Uterus (tissue), 4 donors: ENCODE measurements around the gene NXF1. TPM values are rescaled to one million over a fixed set of nuclear protein-coding genes. Genes with fewer than 3 reads are reported as not detected.

Experiments used
- DNase-seq, 2 donors: peaks; one replicate each; pipeline ENCODE4 v3.0.0-alpha.2; 2019 to 2020
- H3K27ac ChIP-seq, 2 donors: fragments of 200-600 bp; sonication (generic); 1 replicate in 1 of 2; 2 replicates in 1 of 2; pipeline ENCODE4 v1.5.1; 2016 to 2018
- H3K27me3 ChIP-seq, 2 donors: fragments of 200-600 bp; sonication (generic); one replicate each; pipeline ENCODE4 v1.5.1; 2018 to 2019; ENCODE audit warnings: control low read depth in 1 of 2
- H3K36me3 ChIP-seq, 2 donors: fragments of 200-600 bp; sonication (generic); one replicate each; pipeline ENCODE4 v1.5.1; 2019; ENCODE audit warnings: control low read depth in 1 of 2
- H3K4me1 ChIP-seq, 2 donors: fragments of 200-600 bp; sonication (generic); one replicate each; pipeline ENCODE4 v1.5.1; 2018 to 2019; ENCODE audit warnings: control low read depth in 1 of 2
- H3K4me3 ChIP-seq, 2 donors: fragments of 200-600 bp; sonication (generic); 1 replicate in 1 of 2; 2 replicates in 1 of 2; pipeline ENCODE4 v1.5.1; 2018 to 2019; ENCODE audit warnings: mild to moderate bottlenecking in 1 of 2
- H3K9me3 ChIP-seq, 2 donors: fragments of 200-600 bp; sonication (generic); one replicate each; pipeline ENCODE4 v1.5.1; 2019; ENCODE audit warnings: control low read depth in 1 of 2
- CTCF ChIP-seq, 4 experiments: fragments of 200-600 bp in 2 of 4; fragments of 450-650 bp in 2 of 4; sonication (generic) in 2 of 4; IDR thresholded peaks; one replicate each; pipeline ENCODE4 v1.5.1; 2016 to 2019; ENCODE audit warnings: antibody characterized with exemption in 4 of 4, mild to moderate bottlenecking in 2 of 4, moderate library complexity in 1 of 4
- POLR2A ChIP-seq, 2 donors: fragments of 450-650 bp; IDR thresholded peaks; one replicate each; pipeline ENCODE4 v1.6.1; 2016; ENCODE audit warnings: antibody characterized with exemption in 2 of 2, mild to moderate bottlenecking in 1 of 2, moderate library complexity in 1 of 2
- intact Hi-C: fragments of 100-400 bp; cut with DNase I; formaldehyde crosslinking; loops from one replicate; pipeline ENCODE4 v1.15.1; 2023; ENCODE audit warnings: low total_unique reads
- total RNA-seq, 4 donors: library from RNA; depleted of rRNA in 3 of 4; stranded (reverse); fragments of >200 nt in 3 of 4; gene quantifications; one replicate each; pipeline versions ENCODE4 v1.1.0 to v1.2.4, GENCODE V29; 2014 to 2023
- donor health status: DM: yes; HTN: yes; CAD: no.

The NXF1 gene
- 10 to 100 TPM; 41.0 to 96.2 (median 50.2) TPM for total RNA-seq

- peak in 3 of 4 experiments; percentile 16 to 39 (median 16) for TF ChIP-seq CTCF (IDR thresholded peaks at IDR 0.05)
- peak; percentile 100 for TF ChIP-seq POLR2A (IDR thresholded peaks at IDR 0.05)
These were observed at the start of gene NXF1 for GRCh38 chr11:62805076-62805892. Gene NXF1 (minus strand): TSS chr11:62805440. CDS start chr11:62805356, 84 bp downstream.

GRCh38 chr11:62854013-62854824, 49.0 kb upstream of the NXF1 start:
- DNase-seq, result no peak
- intact Hi-C loops, result no loop called here
- no peaks in the 10 kb centered on the region for H3K36me3 ChIP-seq
- no peaks in the 10 kb centered on the region for H3K9me3 ChIP-seq
- no peaks in the 10 kb centered on the region for H3K27me3 ChIP-seq
- H3K27ac ChIP-seq, result peak overlapping the region; percentile 79 to 86
- peak overlapping the region; percentile 66 to 81 for H3K4me3 ChIP-seq
- peaks cover 9 to 20% of the 10 kb centered on the region in 2 donors for H3K4me1 ChIP-seq
- TF ChIP-seq CTCF (IDR thresholded peaks at IDR 0.05), result no peak
- no peak for TF ChIP-seq POLR2A (IDR thresholded peaks at IDR 0.05)

More at GRCh38 chr11:62805076-62805892, at the start of gene NXF1:
- DNase-seq, result peak; percentile 92 to 96
- H3K4me1 ChIP-seq, result peaks cover 0 to 4% of the 10 kb centered on the region in 2 donors
- peak within 1 kb of the TSS; percentile 73 to 99 for H3K4me3 ChIP-seq
- intact Hi-C loops, result no loop called here
- no peaks in the 10 kb centered on the region for H3K27me3 ChIP-seq
- H3K9me3 ChIP-seq, result no peaks in the 10 kb centered on the region
- H3K27ac ChIP-seq, result peak within 1 kb of the TSS; percentile 83 to 91
- no peaks in the 10 kb centered on the region for H3K36me3 ChIP-seq

GRCh38 chr11:62853279-62853965, 48.2 kb upstream of the NXF1 start:
- Histone ChIP-seq H3K9me3 (no peaks in the 10 kb centered on the region), H3K36me3 (no peaks in the 10 kb centered on the region), H3K4me1 (peaks cover 9 to 20% of the 10 kb centered on the region in 2 donors), H3K27ac (peak overlapping the region in 1 of 2 donors; percentile 86), H3K27me3 (no peaks in the 10 kb centered on the region), H3K4me3 (peak overlapping the region in 1 of 2 donors; percentile 81)
- intact Hi-C loops, result no loop called here
- TF ChIP-seq POLR2A (IDR thresholded peaks at IDR 0.05) (no peak), CTCF (IDR thresholded peaks at IDR 0.05) (no peak)
- DNase-seq, result no peak

- intact Hi-C loops, result no loop called here
- Histone ChIP-seq H3K4me1 (peaks cover 9 to 20% of the 10 kb centered on the region in 2 donors), H3K27ac (no peak overlapping the region), H3K4me3 (no peak overlapping the region), H3K36me3 (no peaks in the 10 kb centered on the region), H3K27me3 (no peaks in the 10 kb centered on the region), H3K9me3 (no peaks in the 10 kb centered on the region)
- TF ChIP-seq POLR2A (IDR thresholded peaks at IDR 0.05) (no peak), CTCF (IDR thresholded peaks at IDR 0.05) (no peak)
- DNase-seq, result no peak
These were observed 47.4 kb upstream of the NXF1 start for GRCh38 chr11:62852523-62853188.
